ENCODE measurements around the gene MFSD2B.

- TF ChIP-seq, protein P1, sequence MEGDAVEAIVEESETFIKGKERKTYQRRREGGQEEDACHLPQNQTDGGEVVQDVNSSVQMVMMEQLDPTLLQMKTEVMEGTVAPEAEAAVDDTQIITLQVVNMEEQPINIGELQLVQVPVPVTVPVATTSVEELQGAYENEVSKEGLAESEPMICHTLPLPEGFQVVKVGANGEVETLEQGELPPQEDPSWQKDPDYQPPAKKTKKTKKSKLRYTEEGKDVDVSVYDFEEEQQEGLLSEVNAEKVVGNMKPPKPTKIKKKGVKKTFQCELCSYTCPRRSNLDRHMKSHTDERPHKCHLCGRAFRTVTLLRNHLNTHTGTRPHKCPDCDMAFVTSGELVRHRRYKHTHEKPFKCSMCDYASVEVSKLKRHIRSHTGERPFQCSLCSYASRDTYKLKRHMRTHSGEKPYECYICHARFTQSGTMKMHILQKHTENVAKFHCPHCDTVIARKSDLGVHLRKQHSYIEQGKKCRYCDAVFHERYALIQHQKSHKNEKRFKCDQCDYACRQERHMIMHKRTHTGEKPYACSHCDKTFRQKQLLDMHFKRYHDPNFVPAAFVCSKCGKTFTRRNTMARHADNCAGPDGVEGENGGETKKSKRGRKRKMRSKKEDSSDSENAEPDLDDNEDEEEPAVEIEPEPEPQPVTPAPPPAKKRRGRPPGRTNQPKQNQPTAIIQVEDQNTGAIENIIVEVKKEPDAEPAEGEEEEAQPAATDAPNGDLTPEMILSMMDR (IDR thresholded peaks at IDR 0.05; ENCODE audit: low read depth, low read length) = no peak
- TF ChIP-seq EZH2phosphoT487 (IDR thresholded peaks at IDR 0.05; ENCODE audit: low read depth) = no peak
Observed at GRCh38 chr2:24046599-24046929, 36.7 kb downstream of the MFSD2B start.

Data from OCI-LY3 (cell line).